HepG2 (cell line): ENCODE data around the gene CCN6. TPM values are rescaled to one million over a fixed set of nuclear protein-coding genes. Genes with fewer than 3 reads are reported as not detected.
A peak's percentile ranks its signal among the peaks of the same experiment; 100 is the strongest.

Source experiments
- DRAP1 ChIP-seq: IDR thresholded peaks from 2 replicates; pipeline ENCODE4 v1.6.1; 2016; ENCODE audit warnings: missing genetic modification reagents, missing compliant biosample characterization
- EED ChIP-seq: sonication (generic); formaldehyde crosslinking; IDR thresholded peaks from 2 replicates; pipeline ENCODE4 v1.5.0; 2020; ENCODE audit warnings: mild to moderate bottlenecking, missing genetic modification reagents
- GLI4 ChIP-seq: sonication (generic); formaldehyde crosslinking; IDR thresholded peaks from 2 replicates; pipeline ENCODE4 v1.5.1; 2020; ENCODE audit warnings: missing genetic modification reagents, mild to moderate bottlenecking, moderate library complexity, borderline replicate concordance
- KDM2A ChIP-seq: sonication (generic); formaldehyde crosslinking; IDR thresholded peaks from 2 replicates; pipeline ENCODE4 v1.4.0; 2020; ENCODE audit warnings: low read depth, missing genetic modification reagents, borderline replicate concordance
- POLR2AphosphoS2 ChIP-seq: IDR thresholded peaks from 2 replicates; pipeline ENCODE4 v1.6.1; 2011; ENCODE audit warnings: low read depth, low read length, improper control_type of control experiment
- REPIN1 ChIP-seq: sonication (generic); formaldehyde crosslinking; IDR thresholded peaks from 2 replicates; pipeline ENCODE4 v1.8.0; 2022; ENCODE audit warnings: missing genetic modification reagents, low read depth, mild to moderate bottlenecking, borderline replicate concordance
- RERE ChIP-seq: IDR thresholded peaks from 2 replicates; pipeline ENCODE4 v1.6.1; 2016; ENCODE audit warnings: low read depth, missing genetic modification reagents, missing compliant biosample characterization
- ZBTB42 ChIP-seq: sonication (generic); formaldehyde crosslinking; IDR thresholded peaks from 2 replicates; pipeline ENCODE4 v1.5.0; 2020; ENCODE audit warnings: mild to moderate bottlenecking, missing genetic modification reagents
- ZMAT3 ChIP-seq: sonication (generic); formaldehyde crosslinking; conservative IDR thresholded peaks from 2 replicates; pipeline ENCODE4 v1.7.0; 2021; ENCODE audit warnings: missing genetic modification reagents
- ZNF615 ChIP-seq: sonication (generic); formaldehyde crosslinking; IDR thresholded peaks from 2 replicates; pipeline ENCODE4 v1.5.0; 2020; ENCODE audit warnings: mild to moderate bottlenecking, missing genetic modification reagents, borderline replicate concordance
- ZNF644 ChIP-seq: IDR thresholded peaks from 2 replicates; pipeline ENCODE4 v1.6.1; 2016; ENCODE audit warnings: low read depth
- polyA plus RNA-seq, 8 experiments: library from polyadenylated mRNA; depleted of rRNA in 3 of 8; stranded (reverse) in 7 of 8; unstranded in 1 of 8; fragments of >200 nt; fragmentation: Illumina TruSeq in 4 of 8; extraction: Trizol in 4 of 8; gene quantifications; 2 replicates each; pipeline versions ENCODE4 v1.2.1 to v1.2.3, GENCODE V29; 2011 to 2016; ENCODE audit warnings: low read depth in 4 of 8, missing spikeins in 1 of 8, mixed read lengths in 1 of 8; ENCODE audit not compliant: insufficient read depth in 1 of 8
- total RNA-seq, 5 experiments: library from RNA; depleted of rRNA; stranded (reverse); fragments of >200 nt; fragmentation: Illumina TruSeq; extraction: Trizol; gene quantifications; 2 replicates each; pipeline ENCODE4 v1.2.3, GENCODE V29; 2016; ENCODE audit warnings: low read depth in 1 of 5
- TF ChIP-seq, protein P1 (sequence below): sonication (generic); formaldehyde crosslinking; IDR thresholded peaks from 2 replicates; pipeline ENCODE4 v1.4.0; 2020; ENCODE audit warnings: missing genetic modification reagents, borderline replicate concordance
- TF ChIP-seq, protein P2 (sequence below): sonication (generic); formaldehyde crosslinking; IDR thresholded peaks from 2 replicates; pipeline ENCODE4 v1.9.0; 2021; ENCODE audit warnings: missing genetic modification reagents, mild to moderate bottlenecking, borderline replicate concordance
- TF ChIP-seq, protein P3 (sequence below): sonication (generic); formaldehyde crosslinking; IDR thresholded peaks from 2 replicates; pipeline ENCODE4 v1.4.0; 2020; ENCODE audit warnings: missing genetic modification reagents, low read depth, mild to moderate bottlenecking, borderline replicate concordance

Gene CCN6
- total and polyA plus RNA-seq, 2 of the 13 experiments (the other 11 are each of a cell fraction or from before 2014, with no cell fraction given) = not detected

GRCh38 chr6:112087136-112087911, 33.4 kb downstream of the CCN6 start, which contains the start of the genes FAM229B and TUBE1 (continued):
- TF ChIP-seq, protein P1, sequence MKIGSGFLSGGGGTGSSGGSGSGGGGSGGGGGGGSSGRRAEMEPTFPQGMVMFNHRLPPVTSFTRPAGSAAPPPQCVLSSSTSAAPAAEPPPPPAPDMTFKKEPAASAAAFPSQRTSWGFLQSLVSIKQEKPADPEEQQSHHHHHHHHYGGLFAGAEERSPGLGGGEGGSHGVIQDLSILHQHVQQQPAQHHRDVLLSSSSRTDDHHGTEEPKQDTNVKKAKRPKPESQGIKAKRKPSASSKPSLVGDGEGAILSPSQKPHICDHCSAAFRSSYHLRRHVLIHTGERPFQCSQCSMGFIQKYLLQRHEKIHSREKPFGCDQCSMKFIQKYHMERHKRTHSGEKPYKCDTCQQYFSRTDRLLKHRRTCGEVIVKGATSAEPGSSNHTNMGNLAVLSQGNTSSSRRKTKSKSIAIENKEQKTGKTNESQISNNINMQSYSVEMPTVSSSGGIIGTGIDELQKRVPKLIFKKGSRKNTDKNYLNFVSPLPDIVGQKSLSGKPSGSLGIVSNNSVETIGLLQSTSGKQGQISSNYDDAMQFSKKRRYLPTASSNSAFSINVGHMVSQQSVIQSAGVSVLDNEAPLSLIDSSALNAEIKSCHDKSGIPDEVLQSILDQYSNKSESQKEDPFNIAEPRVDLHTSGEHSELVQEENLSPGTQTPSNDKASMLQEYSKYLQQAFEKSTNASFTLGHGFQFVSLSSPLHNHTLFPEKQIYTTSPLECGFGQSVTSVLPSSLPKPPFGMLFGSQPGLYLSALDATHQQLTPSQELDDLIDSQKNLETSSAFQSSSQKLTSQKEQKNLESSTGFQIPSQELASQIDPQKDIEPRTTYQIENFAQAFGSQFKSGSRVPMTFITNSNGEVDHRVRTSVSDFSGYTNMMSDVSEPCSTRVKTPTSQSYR (CRISPR knock-in tag) = no peak
- TF ChIP-seq KDM2A (CRISPR knock-in tag) (peak; percentile 85), ZMAT3 (CRISPR knock-in tag) (peak; percentile 96), EED (CRISPR knock-in tag) (peak; percentile 92), POLR2AphosphoS2 (no peak), ZBTB42 (no peak), DRAP1 (CRISPR knock-in tag) (peak; percentile 65), RERE (CRISPR knock-in tag) (no peak), GLI4 (CRISPR knock-in tag) (peak; percentile 13; the same call in 1 of the 2 replicates), ZNF615 (CRISPR knock-in tag) (peak; percentile 41; the same call in 1 of the 2 replicates), REPIN1 (CRISPR knock-in tag) (peak; percentile 92), ZNF644 (CRISPR knock-in tag) (no peak)
- TF ChIP-seq, protein P2, sequence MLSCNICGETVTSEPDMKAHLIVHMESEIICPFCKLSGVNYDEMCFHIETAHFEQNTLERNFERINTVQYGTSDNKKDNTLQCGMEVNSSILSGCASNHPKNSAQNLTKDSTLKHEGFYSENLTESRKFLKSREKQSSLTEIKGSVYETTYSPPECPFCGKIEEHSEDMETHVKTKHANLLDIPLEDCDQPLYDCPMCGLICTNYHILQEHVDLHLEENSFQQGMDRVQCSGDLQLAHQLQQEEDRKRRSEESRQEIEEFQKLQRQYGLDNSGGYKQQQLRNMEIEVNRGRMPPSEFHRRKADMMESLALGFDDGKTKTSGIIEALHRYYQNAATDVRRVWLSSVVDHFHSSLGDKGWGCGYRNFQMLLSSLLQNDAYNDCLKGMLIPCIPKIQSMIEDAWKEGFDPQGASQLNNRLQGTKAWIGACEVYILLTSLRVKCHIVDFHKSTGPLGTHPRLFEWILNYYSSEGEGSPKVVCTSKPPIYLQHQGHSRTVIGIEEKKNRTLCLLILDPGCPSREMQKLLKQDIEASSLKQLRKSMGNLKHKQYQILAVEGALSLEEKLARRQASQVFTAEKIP = no peak
- TF ChIP-seq, protein P3, sequence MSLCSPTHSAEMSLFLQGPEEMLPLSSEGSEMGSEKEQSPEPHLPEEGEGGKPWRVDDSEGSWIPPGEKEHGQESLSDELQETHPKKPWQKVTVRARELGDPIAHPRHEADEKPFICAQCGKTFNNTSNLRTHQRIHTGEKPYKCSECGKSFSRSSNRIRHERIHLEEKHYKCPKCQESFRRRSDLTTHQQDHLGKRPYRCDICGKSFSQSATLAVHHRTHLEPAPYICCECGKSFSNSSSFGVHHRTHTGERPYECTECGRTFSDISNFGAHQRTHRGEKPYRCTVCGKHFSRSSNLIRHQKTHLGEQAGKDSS = 0 out of 2 replicates have a peak, but pooled peaks have one; percentile 14
